Thoracic aorta (tissue), 2 donors: Measurements from ENCODE around the gene SMC2. TPM values are rescaled to one million over a fixed set of nuclear protein-coding genes. Genes with fewer than 3 reads are reported as not detected.

Experiments used
- ATAC-seq: fragments of 150-250 bp; one replicate; pipeline ENCODE4 v1.8.0; 2017; ENCODE audit warnings: low read depth; ENCODE audit not compliant: insufficient number of reproducible peaks, low FRiP score
- DNase-seq: peaks from one replicate; pipeline ENCODE4 v3.0.0-alpha.2; 2020; ENCODE audit warnings: low spot score
- H3K27ac ChIP-seq, 2 donors: fragments of 200-600 bp; sonication (generic); 1 replicate in 1 of 2; 2 replicates in 1 of 2; pipeline ENCODE4 v1.5.1; 2016; ENCODE audit warnings: mild to moderate bottlenecking in 2 of 2, moderate library complexity in 2 of 2
- H3K27me3 ChIP-seq: fragments of 200-600 bp; sonication (generic); replicated peaks from 2 replicates; pipeline ENCODE4 v1.6.0; 2016; ENCODE audit warnings: mild to moderate bottlenecking; ENCODE audit not compliant: insufficient read depth
- H3K36me3 ChIP-seq: fragments of 200-600 bp; sonication (generic); one replicate; pipeline ENCODE4 v1.5.1; 2016
- H3K4me1 ChIP-seq, 2 donors: fragments of 200-600 bp; sonication (generic); 1 replicate in 1 of 2; 2 replicates in 1 of 2; pipeline versions ENCODE4 v1.5.1 to v1.6.0; 2016; ENCODE audit warnings: low read depth in 2 of 2, mild to moderate bottlenecking in 1 of 2; ENCODE audit not compliant: control insufficient read depth in 1 of 2
- H3K4me3 ChIP-seq: fragments of 200-600 bp; sonication (generic); 2 replicates; pipeline ENCODE4 v1.5.1; 2016; ENCODE audit warnings: mild to moderate bottlenecking
- H3K9me3 ChIP-seq: fragments of 200-600 bp; sonication (generic); 2 replicates; pipeline ENCODE4 v1.5.1; 2016
- total RNA-seq, 2 donors: library from RNA; depleted of rRNA; stranded (reverse); fragments of >200 nt; gene quantifications; one replicate each; pipeline versions ENCODE4 v1.1.0 to v1.2.3, GENCODE V29; 2016
- TF ChIP-seq, protein P1 (sequence below): fragments of 200-600 bp; sonication (generic); IDR thresholded peaks from one replicate; pipeline ENCODE4 v1.5.1; 2019; ENCODE audit warnings: antibody characterized with exemption

The SMC2 gene
- total RNA-seq, 2 donors from 2014 or later: 3.5 to 5.0 TPM

DNA sequence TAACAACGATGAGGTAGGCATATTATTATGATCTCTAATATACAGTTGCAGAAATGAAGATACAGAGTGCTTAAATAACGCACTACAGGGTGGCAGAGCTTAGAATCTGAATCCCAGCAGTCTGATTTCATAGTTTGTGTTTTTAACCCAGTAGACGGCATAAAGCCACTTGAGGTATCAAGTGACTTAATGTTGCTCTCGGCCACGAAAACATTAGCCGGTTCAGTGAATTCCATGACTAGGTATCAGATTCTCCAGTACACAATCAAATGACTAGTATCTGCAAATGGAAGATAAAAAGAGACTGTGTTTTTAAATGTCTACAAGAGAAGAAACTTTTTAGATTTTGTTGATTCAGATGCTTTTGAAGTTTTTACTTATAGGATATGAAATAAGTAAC, 24.8 kb downstream of the SMC2 start:
- Histone ChIP-seq H3K27ac (no peak overlapping the region), H3K4me1 (no peaks in the 10 kb centered on the region), H3K27me3 (no peaks in the 10 kb centered on the region), H3K36me3 (peaks cover 5% of the 10 kb centered on the region), H3K9me3 (no peaks in the 10 kb centered on the region), H3K4me3 (no peak overlapping the region)
- ATAC-seq (no peak), DNase-seq (no peak)
- TF ChIP-seq, protein P1, sequence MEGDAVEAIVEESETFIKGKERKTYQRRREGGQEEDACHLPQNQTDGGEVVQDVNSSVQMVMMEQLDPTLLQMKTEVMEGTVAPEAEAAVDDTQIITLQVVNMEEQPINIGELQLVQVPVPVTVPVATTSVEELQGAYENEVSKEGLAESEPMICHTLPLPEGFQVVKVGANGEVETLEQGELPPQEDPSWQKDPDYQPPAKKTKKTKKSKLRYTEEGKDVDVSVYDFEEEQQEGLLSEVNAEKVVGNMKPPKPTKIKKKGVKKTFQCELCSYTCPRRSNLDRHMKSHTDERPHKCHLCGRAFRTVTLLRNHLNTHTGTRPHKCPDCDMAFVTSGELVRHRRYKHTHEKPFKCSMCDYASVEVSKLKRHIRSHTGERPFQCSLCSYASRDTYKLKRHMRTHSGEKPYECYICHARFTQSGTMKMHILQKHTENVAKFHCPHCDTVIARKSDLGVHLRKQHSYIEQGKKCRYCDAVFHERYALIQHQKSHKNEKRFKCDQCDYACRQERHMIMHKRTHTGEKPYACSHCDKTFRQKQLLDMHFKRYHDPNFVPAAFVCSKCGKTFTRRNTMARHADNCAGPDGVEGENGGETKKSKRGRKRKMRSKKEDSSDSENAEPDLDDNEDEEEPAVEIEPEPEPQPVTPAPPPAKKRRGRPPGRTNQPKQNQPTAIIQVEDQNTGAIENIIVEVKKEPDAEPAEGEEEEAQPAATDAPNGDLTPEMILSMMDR: no peak

DNA sequence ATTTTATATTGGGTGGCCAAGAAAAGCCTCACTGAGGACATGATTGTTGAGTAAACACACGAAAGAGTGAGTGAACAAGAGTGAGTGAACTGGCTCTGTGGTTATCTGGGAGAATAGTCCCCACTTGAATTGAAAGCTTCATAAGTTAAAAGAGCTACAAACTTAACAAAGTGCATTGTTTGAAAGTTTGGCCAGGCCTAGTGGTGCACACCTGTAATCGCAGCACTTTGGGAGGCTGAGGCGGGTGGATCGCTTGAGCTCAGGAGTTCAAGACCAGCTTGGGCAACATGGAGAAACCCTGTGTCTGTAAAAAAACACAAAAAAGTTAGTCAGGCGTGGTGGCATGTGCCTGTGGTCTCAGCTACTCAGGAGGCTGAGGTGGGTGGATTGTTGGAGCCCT, 26.9 kb downstream of the SMC2 start:
- TF ChIP-seq, protein P1: no peak
- Histone ChIP-seq H3K27me3 (no peaks in the 10 kb centered on the region), H3K27ac (no peak overlapping the region), H3K36me3 (peaks cover 14% of the 10 kb centered on the region), H3K4me1 (no peaks in the 10 kb centered on the region), H3K4me3 (no peak overlapping the region), H3K9me3 (no peaks in the 10 kb centered on the region)
- ATAC-seq: no peak
- DNase-seq: no peak

- ATAC-seq: no peak
Observed at GRCh38 chr9:104138243-104138868, 44.2 kb downstream of the SMC2 start.

DNA sequence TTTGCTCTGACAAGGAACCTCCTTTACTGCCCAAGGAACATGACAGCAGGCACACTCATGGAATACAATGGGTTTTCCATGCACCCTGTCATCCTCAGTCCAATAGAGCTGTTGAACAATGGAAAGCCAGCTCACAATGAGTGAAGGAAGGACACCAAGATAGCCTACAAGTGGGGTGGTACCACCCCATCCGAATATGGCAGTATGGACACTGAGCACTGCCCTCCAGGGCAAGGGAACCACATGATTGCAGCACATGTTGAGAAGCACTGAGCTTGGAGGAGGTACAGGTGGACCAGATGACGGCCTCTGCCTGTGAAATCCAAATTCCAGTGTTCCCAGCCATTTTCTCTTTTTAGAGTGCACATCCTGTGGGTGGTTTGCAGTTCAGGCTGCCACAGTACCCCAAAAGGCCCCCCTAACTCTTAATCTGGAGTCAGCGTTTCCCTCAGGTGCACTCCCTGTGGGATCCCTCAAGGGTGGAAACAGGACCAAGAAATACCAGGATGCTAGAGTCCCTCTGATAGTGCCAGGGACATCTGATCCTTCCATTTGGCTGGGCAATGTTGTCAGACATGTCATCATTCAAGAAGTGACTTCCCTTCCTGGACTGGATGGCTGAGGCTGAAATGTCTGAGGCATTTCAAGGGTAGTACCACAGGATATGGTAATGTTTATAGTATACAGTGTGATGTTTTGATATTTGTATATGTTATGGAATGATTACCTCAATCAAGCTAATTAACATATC, 48.9 kb downstream of the SMC2 start:
- no peaks in the 10 kb centered on the region for H3K9me3 ChIP-seq
- ATAC-seq: no peak
- no peak for DNase-seq
- H3K27ac ChIP-seq: no peak overlapping the region
- no peak overlapping the region for H3K4me3 ChIP-seq
- H3K36me3 ChIP-seq: no peaks in the 10 kb centered on the region
- peaks cover 4 to 11% of the 10 kb centered on the region in 2 donors for H3K4me1 ChIP-seq
- TF ChIP-seq, protein P1: no peak
- H3K27me3 ChIP-seq: no peaks in the 10 kb centered on the region

More at GRCh38 chr9:104138243-104138868, 44.2 kb downstream of the SMC2 start:
- no peak for DNase-seq
- H3K4me1 ChIP-seq: peaks cover 4 to 20% of the 10 kb centered on the region in 2 donors
- no peak overlapping the region for H3K27ac ChIP-seq
- H3K36me3 ChIP-seq: no peaks in the 10 kb centered on the region
- TF ChIP-seq, protein P1: no peak
- H3K9me3 ChIP-seq: no peaks in the 10 kb centered on the region
- no peaks in the 10 kb centered on the region for H3K27me3 ChIP-seq
- no peak overlapping the region for H3K4me3 ChIP-seq

- no peak overlapping the region for H3K27ac ChIP-seq
- peaks cover 4 to 11% of the 10 kb centered on the region in 2 donors for H3K4me1 ChIP-seq
- no peak overlapping the region for H3K4me3 ChIP-seq
- ATAC-seq (no peak), DNase-seq (no peak)
- no peaks in the 10 kb centered on the region for H3K36me3 ChIP-seq
- no peaks in the 10 kb centered on the region for H3K27me3 ChIP-seq
- no peaks in the 10 kb centered on the region for H3K9me3 ChIP-seq
- TF ChIP-seq, protein P1: no peak
Observed at GRCh38 chr9:104143550-104143910, 49.4 kb downstream of the SMC2 start.
